ENCODE data around the gene ARL5C. TPM values are rescaled to one million over a fixed set of nuclear protein-coding genes. Genes with fewer than 3 reads are reported as not detected.

ARL5C gene
- total RNA-seq, 2 experiments from 2014 or later: not detected

- H3K4me3 Mint-ChIP-seq: peak overlapping the region; percentile 65
- ChIA-PET POLR2A (interaction anchor here (0.6 to 1.1 kb wide), 2 partner anchors 27 to 78 kb away, joined by 3 read pairs; no protein-coding TSS in a partner anchor), CTCF (interaction anchor here (1.0 to 7.8 kb wide), 5 partner anchors 14 to 177 kb away, joined by 3 to 155 read pairs (median 6); no protein-coding TSS in a partner anchor)
- H3K27me3 Mint-ChIP-seq: peaks cover 2% of the 10 kb centered on the region
- no peaks in the 10 kb centered on the region for H3K9me3 Mint-ChIP-seq
- ATAC-seq (no peak), DNase-seq (no peak)
- peaks cover 38% of the 10 kb centered on the region for H3K4me1 Mint-ChIP-seq (ENCODE audit: low read depth)
- H3K36me3 Mint-ChIP-seq (ENCODE audit: low read depth): peaks cover 2% of the 10 kb centered on the region
- H3K27ac Mint-ChIP-seq: peak overlapping the region; percentile 21
- intact Hi-C loops (cut with micrococcal nuclease): loop anchor here (5.0 kb wide), 1 partner anchor 278 kb away; the partner anchor contains the start of gene LASP1
- no peak for TF ChIP-seq CTCF (IDR thresholded peaks at IDR 0.05)
These were observed 15.2 kb downstream of the ARL5C start for GRCh38 chr17:39150795-39151149.

DNA sequence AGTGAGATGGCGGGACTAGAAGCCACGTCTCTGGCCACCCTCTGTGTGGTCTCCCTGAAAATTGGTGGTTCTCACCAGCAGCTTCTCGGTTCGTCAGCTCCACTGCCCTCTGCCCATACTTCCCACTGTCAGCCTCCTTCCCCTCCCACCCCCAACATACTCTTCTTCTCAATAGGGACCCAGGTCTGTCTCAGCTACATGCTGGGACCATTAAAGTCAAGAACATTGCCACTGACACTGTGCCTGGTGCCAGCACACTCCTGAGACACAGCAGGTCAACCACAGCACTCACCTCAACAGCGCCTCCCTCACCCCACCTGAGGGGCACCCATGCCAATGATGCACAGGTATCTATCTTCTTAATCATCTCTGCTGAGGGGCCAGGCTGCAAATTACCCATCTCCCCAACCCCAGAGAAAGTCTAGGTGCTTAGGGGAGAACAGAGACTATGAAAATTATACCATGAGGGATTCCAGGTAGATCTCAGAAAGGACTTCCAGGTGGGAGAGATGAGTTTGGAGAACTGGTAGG is 15.8 kb downstream of the ARL5C start:
- H3K27me3 Mint-ChIP-seq: peaks cover 2% of the 10 kb centered on the region
- no peak for TF ChIP-seq CTCF (IDR thresholded peaks at IDR 0.05)
- DNase-seq: no peak
- no peak for ATAC-seq
- peaks cover 40% of the 10 kb centered on the region for H3K4me1 Mint-ChIP-seq (ENCODE audit: low read depth)
- intact Hi-C loops (cut with micrococcal nuclease): loop anchor here (5.0 kb wide), 1 partner anchor 278 kb away; the partner anchor contains the start of gene LASP1
- H3K9me3 Mint-ChIP-seq: no peaks in the 10 kb centered on the region
- H3K27ac Mint-ChIP-seq: no peak overlapping the region
- H3K36me3 Mint-ChIP-seq (ENCODE audit: low read depth): peaks cover 2% of the 10 kb centered on the region
- H3K4me3 Mint-ChIP-seq: peak overlapping the region; percentile 65
- ChIA-PET CTCF (interaction anchor here (1.0 to 7.8 kb wide), 4 partner anchors 14 to 167 kb away, joined by 3 to 155 read pairs (median 8); no protein-coding TSS in a partner anchor), POLR2A (interaction anchor here (1.1 kb wide), 1 partner anchor 26 kb away, joined by 3 read pairs; no protein-coding TSS in a partner anchor)

DNA sequence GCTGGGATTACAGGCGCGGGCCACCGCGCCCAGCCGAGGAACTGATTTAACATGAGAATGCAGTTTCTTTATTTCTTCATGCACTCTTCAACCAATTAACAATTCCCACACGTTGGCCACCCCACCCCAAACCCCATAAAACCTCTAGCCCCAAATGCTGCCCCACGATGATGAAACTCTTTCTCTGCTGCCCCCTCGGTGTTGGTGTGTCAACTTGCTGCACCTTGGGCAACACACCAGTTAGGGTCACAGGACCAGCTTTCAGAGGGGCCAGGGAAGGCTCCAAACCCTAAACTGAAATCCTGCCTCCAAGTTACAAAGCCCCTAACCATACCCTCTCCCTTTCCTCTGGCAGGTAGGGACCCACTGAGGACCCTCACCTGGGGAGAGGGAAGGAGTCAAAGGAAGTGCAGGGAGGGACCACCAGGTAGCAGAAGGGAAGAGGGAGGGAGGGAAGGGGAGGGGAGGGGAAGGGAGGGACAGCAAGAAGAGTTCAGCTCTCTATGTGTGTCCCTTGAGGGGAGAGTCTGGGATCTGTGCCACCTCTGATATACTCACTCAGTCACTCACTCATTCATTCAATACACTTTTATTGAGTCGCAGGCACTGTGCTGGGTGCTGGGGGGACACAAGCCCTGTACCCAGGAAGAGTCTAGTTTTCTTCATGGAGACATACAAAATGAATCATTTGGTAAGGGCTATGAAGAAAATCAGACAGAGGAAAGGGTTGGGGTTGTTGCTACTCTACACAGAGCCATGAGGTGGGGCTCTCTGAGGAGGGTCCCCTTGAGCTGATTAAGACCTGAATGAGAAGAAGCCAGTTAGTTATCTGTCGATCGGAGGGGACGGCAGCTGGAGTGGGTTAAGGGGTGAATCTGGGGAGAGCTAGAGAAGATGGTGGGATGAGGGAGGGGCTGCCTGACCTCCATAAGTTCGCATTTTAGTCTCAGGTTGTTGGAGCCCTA is 18.5 kb downstream of the ARL5C start:
- no peak for ATAC-seq
- Mint-ChIP-seq H3K4me1 (ENCODE audit: low read depth) (peaks cover 39% of the 10 kb centered on the region), H3K36me3 (ENCODE audit: low read depth) (no peaks in the 10 kb centered on the region), H3K4me3 (no peak overlapping the region), H3K27me3 (no peaks in the 10 kb centered on the region), H3K27ac (no peak overlapping the region), H3K9me3 (no peaks in the 10 kb centered on the region)
- ChIA-PET POLR2A (interaction anchor here (0.6 kb wide), 1 partner anchor 1521 kb away, joined by 3 read pairs; no protein-coding TSS in a partner anchor), CTCF (interaction anchor here (0.7 to 7.8 kb wide), 7 partner anchors 17 to 178 kb away, joined by 3 to 155 read pairs (median 4); no protein-coding TSS in a partner anchor)
- intact Hi-C loops (cut with micrococcal nuclease): no loop called here
- no peak for DNase-seq
- TF ChIP-seq CTCF (IDR thresholded peaks at IDR 0.05): no peak

DNA sequence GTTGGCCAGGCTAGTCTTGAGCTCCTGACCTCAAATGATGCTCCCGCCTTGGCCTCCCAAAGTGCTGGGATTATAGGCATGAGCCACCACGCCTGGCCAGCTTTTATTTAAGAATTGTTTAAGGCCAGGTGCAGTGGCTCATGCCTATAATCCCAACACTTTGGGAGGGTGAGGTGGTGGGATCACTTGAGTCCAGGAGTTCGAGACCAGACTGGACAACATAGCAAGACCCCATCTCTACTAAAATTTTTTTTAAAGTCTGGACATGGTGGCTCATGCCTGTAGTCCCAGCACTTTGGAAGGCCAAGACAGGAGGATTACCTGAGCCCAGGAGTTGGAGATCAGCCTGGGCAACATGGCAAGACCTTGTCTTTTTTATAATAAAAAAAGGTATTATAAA is 19.7 kb downstream of the ARL5C start:
- DNase-seq: no peak
- TF ChIP-seq CTCF (IDR thresholded peaks at IDR 0.05): no peak
- Mint-ChIP-seq H3K9me3 (no peaks in the 10 kb centered on the region), H3K4me1 (ENCODE audit: low read depth) (peaks cover 34% of the 10 kb centered on the region), H3K36me3 (ENCODE audit: low read depth) (no peaks in the 10 kb centered on the region), H3K27me3 (no peaks in the 10 kb centered on the region), H3K4me3 (no peak overlapping the region), H3K27ac (no peak overlapping the region)
- ChIA-PET CTCF (interaction anchor here (3.5 to 3.9 kb wide), 2 partner anchors 18 to 163 kb away, joined by 21 to 23 read pairs; no protein-coding TSS in a partner anchor), POLR2A (no interaction called here)
- intact Hi-C loops (cut with micrococcal nuclease): no loop called here
- ATAC-seq: no peak
